WTC11 (cell line): ENCODE data around the gene PAIP2B. TPM values are rescaled to one million over a fixed set of nuclear protein-coding genes. Genes with fewer than 3 reads are reported as not detected.

Experiments
- ATF1 ChIP-seq: sonication (generic); formaldehyde crosslinking; IDR thresholded peaks from 2 replicates; pipeline ENCODE4 v1.8.1; 2023; ENCODE audit warnings: mild to moderate bottlenecking, moderate library complexity, missing genetic modification reagents
- ESRRA ChIP-seq: sonication (generic); formaldehyde crosslinking; IDR thresholded peaks from 2 replicates; pipeline ENCODE4 v1.8.1; 2022; ENCODE audit warnings: mild to moderate bottlenecking, missing genetic modification reagents, borderline replicate concordance
- FOXK1 ChIP-seq: sonication (generic); formaldehyde crosslinking; IDR thresholded peaks from 2 replicates; pipeline ENCODE4 v1.8.0; 2022; ENCODE audit warnings: mild to moderate bottlenecking, moderate library complexity, missing genetic modification reagents
- GRHL2 ChIP-seq: fragments of 250-450 bp; sonication (Bioruptor Pico); IDR thresholded peaks from 2 replicates; pipeline ENCODE4 v1.8.0; 2022; ENCODE audit warnings: mild to moderate bottlenecking, moderate library complexity; ENCODE audit not compliant: insufficient replicate concordance, severe bottlenecking
- JUN ChIP-seq: sonication (generic); formaldehyde crosslinking; IDR thresholded peaks from 2 replicates; pipeline ENCODE4 v1.8.0; 2023; ENCODE audit warnings: mild to moderate bottlenecking, missing genetic modification reagents
- KAT7 ChIP-seq: sonication (generic); formaldehyde crosslinking; IDR thresholded peaks from 2 replicates; pipeline ENCODE4 v1.8.1; 2023; ENCODE audit warnings: missing genetic modification reagents, mild to moderate bottlenecking, borderline replicate concordance
- OVOL2 ChIP-seq: fragments of 250-450 bp; sonication (Bioruptor Pico); IDR thresholded peaks from 2 replicates; pipeline ENCODE4 v1.9.0; 2021; ENCODE audit warnings: mild to moderate bottlenecking, borderline replicate concordance
- RORB ChIP-seq: fragments of 250-450 bp; sonication (Bioruptor Pico); IDR thresholded peaks from 2 replicates; pipeline ENCODE4 v1.9.0; 2021; ENCODE audit warnings: mild to moderate bottlenecking
- ZBTB21 ChIP-seq: sonication (generic); formaldehyde crosslinking; IDR thresholded peaks from 2 replicates; pipeline ENCODE4 v1.8.1; 2023; ENCODE audit warnings: mild to moderate bottlenecking, missing genetic modification reagents, borderline replicate concordance
- ZNF121 ChIP-seq: sonication (generic); formaldehyde crosslinking; IDR thresholded peaks from 2 replicates; pipeline ENCODE4 v1.8.0; 2023; ENCODE audit warnings: missing genetic modification reagents
- ZNF232 ChIP-seq: sonication (generic); formaldehyde crosslinking; IDR thresholded peaks from 2 replicates; pipeline ENCODE4 v1.8.0; 2022; ENCODE audit warnings: mild to moderate bottlenecking, missing genetic modification reagents
- ZNF263 ChIP-seq: sonication (generic); formaldehyde crosslinking; IDR thresholded peaks from 2 replicates; pipeline ENCODE4 v1.8.1; 2022; ENCODE audit warnings: low read depth, mild to moderate bottlenecking, moderate library complexity, missing genetic modification reagents
- total RNA-seq: library from RNA; stranded (reverse); gene quantifications from 3 replicates; pipeline ENCODE4 v1.2.3, GENCODE V29; 2021
- TF ChIP-seq, protein P1 (sequence below): sonication (generic); formaldehyde crosslinking; IDR thresholded peaks from 2 replicates; pipeline ENCODE4 v1.8.1; 2023; ENCODE audit warnings: mild to moderate bottlenecking, missing genetic modification reagents
- TF ChIP-seq, protein P2 (sequence below): sonication (generic); formaldehyde crosslinking; IDR thresholded peaks from 2 replicates; pipeline ENCODE4 v1.8.0; 2023; ENCODE audit warnings: missing genetic modification reagents, mild to moderate bottlenecking, borderline replicate concordance
- TF ChIP-seq, protein P3 (sequence below): fragments of 200-600 bp; IDR thresholded peaks from 2 replicates; pipeline ENCODE4 v1.8.0; 2022; ENCODE audit warnings: antibody characterized with exemption
- TF ChIP-seq, protein P4 (sequence below): fragments of 250-450 bp; sonication (Bioruptor Pico); conservative IDR thresholded peaks from 2 replicates; pipeline ENCODE4 v1.9.0; 2021; ENCODE audit warnings: mild to moderate bottlenecking
- TF ChIP-seq, protein P5 (sequence below): fragments of 250-450 bp; sonication (Bioruptor Pico); IDR thresholded peaks from 2 replicates; pipeline ENCODE4 v1.9.0; 2021; ENCODE audit warnings: mild to moderate bottlenecking, borderline replicate concordance
- TF ChIP-seq, protein P6 (sequence below): sonication (generic); formaldehyde crosslinking; IDR thresholded peaks from 2 replicates; pipeline ENCODE4 v1.8.1; 2022; ENCODE audit warnings: low read depth, mild to moderate bottlenecking, moderate library complexity, missing genetic modification reagents, borderline replicate concordance
- TF ChIP-seq, protein P7 (sequence below): sonication (generic); formaldehyde crosslinking; IDR thresholded peaks from 2 replicates; pipeline ENCODE4 v1.8.0; 2022; ENCODE audit warnings: mild to moderate bottlenecking, missing genetic modification reagents

The PAIP2B gene
- total RNA-seq, 1 experiment from 2014 or later, result 19.3 TPM

DNA sequence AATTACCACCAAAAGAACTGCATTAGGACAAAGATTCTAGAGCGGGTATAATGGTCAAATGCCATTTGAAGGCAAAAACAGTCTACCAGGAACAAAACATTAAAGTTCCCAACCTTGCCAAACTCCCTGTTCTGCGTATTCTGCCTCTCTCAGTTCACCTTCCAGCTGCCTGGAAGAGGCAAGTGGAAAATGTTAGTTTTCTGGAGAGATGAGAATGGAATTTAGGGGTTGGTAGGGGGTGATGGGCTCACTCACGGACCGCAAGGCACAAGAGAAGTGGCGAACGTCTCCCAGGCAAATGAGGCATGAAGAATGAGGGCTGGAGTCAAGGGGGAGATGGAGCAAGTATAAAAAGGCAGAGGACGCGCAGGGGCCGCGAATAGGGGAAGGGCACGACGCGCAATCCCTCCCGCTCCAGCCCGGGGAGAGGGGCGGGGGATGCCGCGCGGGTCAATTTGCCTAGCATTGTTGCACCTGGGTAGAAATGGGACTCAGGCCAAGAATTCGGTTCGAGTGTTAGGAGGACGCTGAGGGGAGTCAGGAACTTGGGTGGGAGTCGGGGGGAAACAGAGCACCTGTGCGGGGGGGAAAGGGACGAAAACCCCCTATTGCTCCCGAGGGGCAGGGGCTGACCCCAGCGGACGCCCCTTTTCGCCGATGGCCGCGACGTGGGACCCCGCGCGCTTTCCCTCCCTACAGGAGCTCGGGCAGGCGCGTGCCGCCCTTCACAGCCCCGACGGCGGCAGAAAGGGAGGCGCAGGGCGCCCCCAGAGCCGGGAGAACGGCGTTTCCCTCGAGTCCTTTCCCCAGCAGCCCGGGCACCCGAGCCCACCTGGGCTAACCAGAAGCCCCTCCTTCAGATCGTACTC is 573 bp downstream of the PAIP2B start (continued):
- no peak for TF ChIP-seq ATF1 (CRISPR knock-in tag)
- TF ChIP-seq, protein P1, sequence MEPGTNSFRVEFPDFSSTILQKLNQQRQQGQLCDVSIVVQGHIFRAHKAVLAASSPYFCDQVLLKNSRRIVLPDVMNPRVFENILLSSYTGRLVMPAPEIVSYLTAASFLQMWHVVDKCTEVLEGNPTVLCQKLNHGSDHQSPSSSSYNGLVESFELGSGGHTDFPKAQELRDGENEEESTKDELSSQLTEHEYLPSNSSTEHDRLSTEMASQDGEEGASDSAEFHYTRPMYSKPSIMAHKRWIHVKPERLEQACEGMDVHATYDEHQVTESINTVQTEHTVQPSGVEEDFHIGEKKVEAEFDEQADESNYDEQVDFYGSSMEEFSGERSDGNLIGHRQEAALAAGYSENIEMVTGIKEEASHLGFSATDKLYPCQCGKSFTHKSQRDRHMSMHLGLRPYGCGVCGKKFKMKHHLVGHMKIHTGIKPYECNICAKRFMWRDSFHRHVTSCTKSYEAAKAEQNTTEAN (CRISPR knock-in tag), result no peak
- TF ChIP-seq FOXK1 (CRISPR knock-in tag), result no peak; the same call in 1 of the 2 replicates
- TF ChIP-seq, protein P2, sequence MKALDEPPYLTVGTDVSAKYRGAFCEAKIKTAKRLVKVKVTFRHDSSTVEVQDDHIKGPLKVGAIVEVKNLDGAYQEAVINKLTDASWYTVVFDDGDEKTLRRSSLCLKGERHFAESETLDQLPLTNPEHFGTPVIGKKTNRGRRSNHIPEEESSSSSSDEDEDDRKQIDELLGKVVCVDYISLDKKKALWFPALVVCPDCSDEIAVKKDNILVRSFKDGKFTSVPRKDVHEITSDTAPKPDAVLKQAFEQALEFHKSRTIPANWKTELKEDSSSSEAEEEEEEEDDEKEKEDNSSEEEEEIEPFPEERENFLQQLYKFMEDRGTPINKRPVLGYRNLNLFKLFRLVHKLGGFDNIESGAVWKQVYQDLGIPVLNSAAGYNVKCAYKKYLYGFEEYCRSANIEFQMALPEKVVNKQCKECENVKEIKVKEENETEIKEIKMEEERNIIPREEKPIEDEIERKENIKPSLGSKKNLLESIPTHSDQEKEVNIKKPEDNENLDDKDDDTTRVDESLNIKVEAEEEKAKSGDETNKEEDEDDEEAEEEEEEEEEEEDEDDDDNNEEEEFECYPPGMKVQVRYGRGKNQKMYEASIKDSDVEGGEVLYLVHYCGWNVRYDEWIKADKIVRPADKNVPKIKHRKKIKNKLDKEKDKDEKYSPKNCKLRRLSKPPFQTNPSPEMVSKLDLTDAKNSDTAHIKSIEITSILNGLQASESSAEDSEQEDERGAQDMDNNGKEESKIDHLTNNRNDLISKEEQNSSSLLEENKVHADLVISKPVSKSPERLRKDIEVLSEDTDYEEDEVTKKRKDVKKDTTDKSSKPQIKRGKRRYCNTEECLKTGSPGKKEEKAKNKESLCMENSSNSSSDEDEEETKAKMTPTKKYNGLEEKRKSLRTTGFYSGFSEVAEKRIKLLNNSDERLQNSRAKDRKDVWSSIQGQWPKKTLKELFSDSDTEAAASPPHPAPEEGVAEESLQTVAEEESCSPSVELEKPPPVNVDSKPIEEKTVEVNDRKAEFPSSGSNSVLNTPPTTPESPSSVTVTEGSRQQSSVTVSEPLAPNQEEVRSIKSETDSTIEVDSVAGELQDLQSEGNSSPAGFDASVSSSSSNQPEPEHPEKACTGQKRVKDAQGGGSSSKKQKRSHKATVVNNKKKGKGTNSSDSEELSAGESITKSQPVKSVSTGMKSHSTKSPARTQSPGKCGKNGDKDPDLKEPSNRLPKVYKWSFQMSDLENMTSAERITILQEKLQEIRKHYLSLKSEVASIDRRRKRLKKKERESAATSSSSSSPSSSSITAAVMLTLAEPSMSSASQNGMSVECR (CRISPR knock-in tag), result peak; percentile 67; the same call in 1 of the 2 replicates
- TF ChIP-seq, protein P3, sequence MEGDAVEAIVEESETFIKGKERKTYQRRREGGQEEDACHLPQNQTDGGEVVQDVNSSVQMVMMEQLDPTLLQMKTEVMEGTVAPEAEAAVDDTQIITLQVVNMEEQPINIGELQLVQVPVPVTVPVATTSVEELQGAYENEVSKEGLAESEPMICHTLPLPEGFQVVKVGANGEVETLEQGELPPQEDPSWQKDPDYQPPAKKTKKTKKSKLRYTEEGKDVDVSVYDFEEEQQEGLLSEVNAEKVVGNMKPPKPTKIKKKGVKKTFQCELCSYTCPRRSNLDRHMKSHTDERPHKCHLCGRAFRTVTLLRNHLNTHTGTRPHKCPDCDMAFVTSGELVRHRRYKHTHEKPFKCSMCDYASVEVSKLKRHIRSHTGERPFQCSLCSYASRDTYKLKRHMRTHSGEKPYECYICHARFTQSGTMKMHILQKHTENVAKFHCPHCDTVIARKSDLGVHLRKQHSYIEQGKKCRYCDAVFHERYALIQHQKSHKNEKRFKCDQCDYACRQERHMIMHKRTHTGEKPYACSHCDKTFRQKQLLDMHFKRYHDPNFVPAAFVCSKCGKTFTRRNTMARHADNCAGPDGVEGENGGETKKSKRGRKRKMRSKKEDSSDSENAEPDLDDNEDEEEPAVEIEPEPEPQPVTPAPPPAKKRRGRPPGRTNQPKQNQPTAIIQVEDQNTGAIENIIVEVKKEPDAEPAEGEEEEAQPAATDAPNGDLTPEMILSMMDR, result no peak
- no peak for TF ChIP-seq ESRRA (CRISPR knock-in tag)
- TF ChIP-seq, protein P4, sequence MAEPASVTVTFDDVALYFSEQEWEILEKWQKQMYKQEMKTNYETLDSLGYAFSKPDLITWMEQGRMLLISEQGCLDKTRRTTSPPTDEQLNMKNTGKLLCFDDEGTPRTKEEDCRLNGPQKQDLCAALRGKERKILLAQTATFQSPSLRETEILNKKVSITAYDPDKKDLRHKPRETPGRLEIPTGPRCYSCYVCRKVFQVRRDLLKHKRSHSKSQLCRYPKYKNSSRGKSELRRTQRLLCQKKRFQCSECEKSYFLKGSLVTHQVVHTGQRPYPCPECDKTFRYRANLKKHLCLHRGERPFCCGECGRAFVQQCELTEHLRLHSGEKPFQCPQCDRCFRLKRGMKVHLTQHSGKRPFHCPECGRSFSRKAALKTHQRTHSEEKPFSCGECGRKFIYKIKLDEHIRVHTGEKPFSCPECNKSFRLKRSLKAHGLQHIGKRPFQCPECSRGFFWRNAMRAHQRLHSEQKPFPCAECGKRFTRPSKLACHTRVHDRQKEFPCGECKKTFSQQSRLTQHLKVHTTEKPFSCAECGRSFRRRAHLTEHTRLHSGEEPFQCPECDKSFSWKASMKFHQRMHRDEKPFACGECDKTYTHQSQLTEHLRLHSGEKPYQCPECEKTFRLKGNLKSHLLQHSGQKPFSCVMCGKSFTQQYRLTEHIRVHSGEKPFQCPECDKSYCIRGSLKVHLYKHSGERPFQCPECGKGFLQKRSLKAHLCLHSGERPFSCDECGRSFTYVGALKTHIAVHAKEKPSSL (CRISPR knock-in tag), result no peak
- TF ChIP-seq ZNF121 (CRISPR knock-in tag), result no peak
- no peak for TF ChIP-seq OVOL2 (CRISPR knock-in tag)
- no peak for TF ChIP-seq KAT7 (CRISPR knock-in tag)
- TF ChIP-seq, protein P5, sequence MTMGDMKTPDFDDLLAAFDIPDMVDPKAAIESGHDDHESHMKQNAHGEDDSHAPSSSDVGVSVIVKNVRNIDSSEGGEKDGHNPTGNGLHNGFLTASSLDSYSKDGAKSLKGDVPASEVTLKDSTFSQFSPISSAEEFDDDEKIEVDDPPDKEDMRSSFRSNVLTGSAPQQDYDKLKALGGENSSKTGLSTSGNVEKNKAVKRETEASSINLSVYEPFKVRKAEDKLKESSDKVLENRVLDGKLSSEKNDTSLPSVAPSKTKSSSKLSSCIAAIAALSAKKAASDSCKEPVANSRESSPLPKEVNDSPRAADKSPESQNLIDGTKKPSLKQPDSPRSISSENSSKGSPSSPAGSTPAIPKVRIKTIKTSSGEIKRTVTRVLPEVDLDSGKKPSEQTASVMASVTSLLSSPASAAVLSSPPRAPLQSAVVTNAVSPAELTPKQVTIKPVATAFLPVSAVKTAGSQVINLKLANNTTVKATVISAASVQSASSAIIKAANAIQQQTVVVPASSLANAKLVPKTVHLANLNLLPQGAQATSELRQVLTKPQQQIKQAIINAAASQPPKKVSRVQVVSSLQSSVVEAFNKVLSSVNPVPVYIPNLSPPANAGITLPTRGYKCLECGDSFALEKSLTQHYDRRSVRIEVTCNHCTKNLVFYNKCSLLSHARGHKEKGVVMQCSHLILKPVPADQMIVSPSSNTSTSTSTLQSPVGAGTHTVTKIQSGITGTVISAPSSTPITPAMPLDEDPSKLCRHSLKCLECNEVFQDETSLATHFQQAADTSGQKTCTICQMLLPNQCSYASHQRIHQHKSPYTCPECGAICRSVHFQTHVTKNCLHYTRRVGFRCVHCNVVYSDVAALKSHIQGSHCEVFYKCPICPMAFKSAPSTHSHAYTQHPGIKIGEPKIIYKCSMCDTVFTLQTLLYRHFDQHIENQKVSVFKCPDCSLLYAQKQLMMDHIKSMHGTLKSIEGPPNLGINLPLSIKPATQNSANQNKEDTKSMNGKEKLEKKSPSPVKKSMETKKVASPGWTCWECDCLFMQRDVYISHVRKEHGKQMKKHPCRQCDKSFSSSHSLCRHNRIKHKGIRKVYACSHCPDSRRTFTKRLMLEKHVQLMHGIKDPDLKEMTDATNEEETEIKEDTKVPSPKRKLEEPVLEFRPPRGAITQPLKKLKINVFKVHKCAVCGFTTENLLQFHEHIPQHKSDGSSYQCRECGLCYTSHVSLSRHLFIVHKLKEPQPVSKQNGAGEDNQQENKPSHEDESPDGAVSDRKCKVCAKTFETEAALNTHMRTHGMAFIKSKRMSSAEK, result no peak
- TF ChIP-seq, protein P6, sequence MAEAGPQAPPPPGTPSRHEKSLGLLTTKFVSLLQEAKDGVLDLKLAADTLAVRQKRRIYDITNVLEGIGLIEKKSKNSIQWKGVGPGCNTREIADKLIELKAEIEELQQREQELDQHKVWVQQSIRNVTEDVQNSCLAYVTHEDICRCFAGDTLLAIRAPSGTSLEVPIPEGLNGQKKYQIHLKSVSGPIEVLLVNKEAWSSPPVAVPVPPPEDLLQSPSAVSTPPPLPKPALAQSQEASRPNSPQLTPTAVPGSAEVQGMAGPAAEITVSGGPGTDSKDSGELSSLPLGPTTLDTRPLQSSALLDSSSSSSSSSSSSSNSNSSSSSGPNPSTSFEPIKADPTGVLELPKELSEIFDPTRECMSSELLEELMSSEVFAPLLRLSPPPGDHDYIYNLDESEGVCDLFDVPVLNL (CRISPR knock-in tag), result no peak
- TF ChIP-seq ZBTB21 (CRISPR knock-in tag), result no peak
- TF ChIP-seq GRHL2, result no peak
- no peak for TF ChIP-seq ZNF263 (CRISPR knock-in tag)
- TF ChIP-seq ZNF232 (CRISPR knock-in tag), result no peak
- no peak for TF ChIP-seq RORB (CRISPR knock-in tag)
- TF ChIP-seq JUN (CRISPR knock-in tag), result 0 out of 2 replicates have a peak, but pooled peaks have one; percentile 60
- TF ChIP-seq, protein P7, sequence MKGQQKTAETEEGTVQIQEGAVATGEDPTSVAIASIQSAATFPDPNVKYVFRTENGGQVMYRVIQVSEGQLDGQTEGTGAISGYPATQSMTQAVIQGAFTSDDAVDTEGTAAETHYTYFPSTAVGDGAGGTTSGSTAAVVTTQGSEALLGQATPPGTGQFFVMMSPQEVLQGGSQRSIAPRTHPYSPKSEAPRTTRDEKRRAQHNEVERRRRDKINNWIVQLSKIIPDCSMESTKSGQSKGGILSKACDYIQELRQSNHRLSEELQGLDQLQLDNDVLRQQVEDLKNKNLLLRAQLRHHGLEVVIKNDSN (CRISPR knock-in tag), result peak; percentile 51; the same call in 1 of the 2 replicates
